ENCODE measurements around the gene RTKN.

Gene RTKN

GRCh38 chr2:74381751-74382150 is 60.0 kb downstream of the RTKN start:
- no peaks in the 10 kb centered on the region for H3K9me3 ChIP-seq (ENCODE audit: insufficient read depth, low read length, severe bottlenecking)
- H4K20me1 ChIP-seq (ENCODE audit: insufficient read depth, low read length): peaks cover 47% of the 10 kb centered on the region
- peaks cover 40% of the 10 kb centered on the region for H3K36me3 ChIP-seq (ENCODE audit: insufficient read depth, low read length)
- peaks cover 80% of the 10 kb centered on the region for H3K79me2 ChIP-seq (ENCODE audit: insufficient read depth, low read length)
- peaks cover 11% of the 10 kb centered on the region for H3K4me1 ChIP-seq (ENCODE audit: insufficient read depth, low read length)
- DNase-seq (no peak), ATAC-seq (ENCODE audit: insufficient read depth, low read depth) (no peak)
- H3K27ac ChIP-seq (ENCODE audit: low read length): no peak overlapping the region
- no peak overlapping the region for H3K9ac ChIP-seq (ENCODE audit: low read depth, low read length)
- no peak overlapping the region for H2AFZ ChIP-seq (ENCODE audit: low read depth, low read length)
- H3K27me3 ChIP-seq (ENCODE audit: insufficient read depth, low read length, poor library complexity): no peaks in the 10 kb centered on the region
- H3K4me2 ChIP-seq (ENCODE audit: insufficient read depth, low read length): no peak overlapping the region
- TF ChIP-seq EZH2 (IDR thresholded peaks at IDR 0.05; ENCODE audit: borderline replicate concordance, low read depth, low read length, severe bottlenecking) (no peak), CTCF (IDR thresholded peaks at IDR 0.05; ENCODE audit: borderline replicate concordance, extremely low read depth, low read length, poor library complexity, severe bottlenecking) (no peak)
- no peak overlapping the region for H3K4me3 ChIP-seq (ENCODE audit: low read depth in 1 of 2, low read length in 2 of 2)

- peak within 1 kb of the TSS; percentile 18 for H3K27ac ChIP-seq (ENCODE audit: low read length)
- H3K9me3 ChIP-seq (ENCODE audit: insufficient read depth, low read length, severe bottlenecking): no peaks in the 10 kb centered on the region
- DNase-seq (peak; percentile 35), ATAC-seq (ENCODE audit: insufficient read depth, low read depth) (peak; percentile 93)
- peak within 1 kb of the TSS; percentile 49 for H3K4me2 ChIP-seq (ENCODE audit: insufficient read depth, low read length)
- peaks cover 64% of the 10 kb centered on the region for H3K79me2 ChIP-seq (ENCODE audit: insufficient read depth, low read length)
- no peak within 1 kb of the TSS for H3K9ac ChIP-seq (ENCODE audit: low read depth, low read length)
- peaks cover 47% of the 10 kb centered on the region for H3K36me3 ChIP-seq (ENCODE audit: insufficient read depth, low read length)
- TF ChIP-seq CTCF (IDR thresholded peaks at IDR 0.05; ENCODE audit: borderline replicate concordance, extremely low read depth, low read length, poor library complexity, severe bottlenecking): no peak
- TF ChIP-seq EZH2 (IDR thresholded peaks at IDR 0.05; ENCODE audit: borderline replicate concordance, low read depth, low read length, severe bottlenecking): no peak
- H3K27me3 ChIP-seq (ENCODE audit: insufficient read depth, low read length, poor library complexity): no peaks in the 10 kb centered on the region
- H4K20me1 ChIP-seq (ENCODE audit: insufficient read depth, low read length): peaks cover 50% of the 10 kb centered on the region
- peaks cover 11% of the 10 kb centered on the region for H3K4me1 ChIP-seq (ENCODE audit: insufficient read depth, low read length)
- H2AFZ ChIP-seq (ENCODE audit: low read depth, low read length): no peak within 1 kb of the TSS
- H3K4me3 ChIP-seq (ENCODE audit: low read depth in 1 of 2, low read length in 2 of 2): 0 out of 4 replicates have a peak within 1 kb of the TSS, but pooled peaks of 1 of the 2 experiments have one; percentile 8
Measured at GRCh38 chr2:74379851-74380789, 61.6 kb downstream of the RTKN start, which contains the start of gene DCTN1. DCTN1 (minus strand) TSS chr2:74380311; CDS start chr2:74380037, 274 bp downstream.

- Histone ChIP-seq H2AFZ (ENCODE audit: low read depth, low read length) (no peak overlapping the region), H3K36me3 (ENCODE audit: insufficient read depth, low read length) (peaks cover 30% of the 10 kb centered on the region), H3K9me3 (ENCODE audit: insufficient read depth, low read length, severe bottlenecking) (no peaks in the 10 kb centered on the region), H3K4me1 (ENCODE audit: insufficient read depth, low read length) (peaks cover 11% of the 10 kb centered on the region), H3K27ac (ENCODE audit: low read length) (no peak overlapping the region), H3K4me3 (ENCODE audit: low read depth in 1 of 2, low read length in 2 of 2) (no peak overlapping the region), H3K9ac (ENCODE audit: low read depth, low read length) (no peak overlapping the region), H3K27me3 (ENCODE audit: insufficient read depth, low read length, poor library complexity) (no peaks in the 10 kb centered on the region), H4K20me1 (ENCODE audit: insufficient read depth, low read length) (peaks cover 48% of the 10 kb centered on the region), H3K4me2 (ENCODE audit: insufficient read depth, low read length) (no peak overlapping the region), H3K79me2 (ENCODE audit: insufficient read depth, low read length) (peaks cover 45% of the 10 kb centered on the region)
- DNase-seq (no peak), ATAC-seq (ENCODE audit: insufficient read depth, low read depth) (no peak)
- no peak for TF ChIP-seq EZH2 (IDR thresholded peaks at IDR 0.05; ENCODE audit: borderline replicate concordance, low read depth, low read length, severe bottlenecking)
Measured at GRCh38 chr2:74378007-74378406, 63.7 kb downstream of the RTKN start.

DNA sequence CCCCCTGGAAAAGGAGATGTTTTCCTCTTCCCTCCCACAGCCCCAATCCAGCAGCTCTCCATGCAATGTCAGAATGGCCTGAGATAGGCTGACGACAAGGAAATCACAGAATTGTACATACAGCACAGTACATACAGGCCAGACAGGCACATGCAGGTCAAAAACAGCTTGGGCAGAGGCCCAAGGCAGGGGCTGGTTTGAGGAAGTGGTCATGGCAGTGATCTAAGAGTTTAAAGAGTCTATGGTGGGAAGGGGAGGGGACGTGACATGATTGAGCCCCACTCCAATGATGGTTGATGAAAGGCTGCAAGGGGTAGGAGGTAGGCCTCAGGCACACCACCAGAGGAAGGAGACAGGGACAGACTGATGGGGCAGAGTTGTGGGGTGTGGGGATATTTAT is 65.9 kb downstream of the RTKN start:
- ATAC-seq (ENCODE audit: insufficient read depth, low read depth) (no peak), DNase-seq (no peak)
- TF ChIP-seq EZH2 (IDR thresholded peaks at IDR 0.05; ENCODE audit: borderline replicate concordance, low read depth, low read length, severe bottlenecking) (no peak), CTCF (IDR thresholded peaks at IDR 0.05; ENCODE audit: borderline replicate concordance, extremely low read depth, low read length, poor library complexity, severe bottlenecking) (no peak)
- Histone ChIP-seq H3K27me3 (ENCODE audit: insufficient read depth, low read length, poor library complexity) (no peaks in the 10 kb centered on the region), H3K79me2 (ENCODE audit: insufficient read depth, low read length) (peaks cover 28% of the 10 kb centered on the region), H3K36me3 (ENCODE audit: insufficient read depth, low read length) (peaks cover 45% of the 10 kb centered on the region), H3K4me3 (ENCODE audit: low read depth in 1 of 2, low read length in 2 of 2) (no peak overlapping the region), H3K27ac (ENCODE audit: low read length) (no peak overlapping the region), H3K4me1 (ENCODE audit: insufficient read depth, low read length) (peaks cover 11% of the 10 kb centered on the region), H3K4me2 (ENCODE audit: insufficient read depth, low read length) (no peak overlapping the region), H4K20me1 (ENCODE audit: insufficient read depth, low read length) (peaks cover 43% of the 10 kb centered on the region), H2AFZ (ENCODE audit: low read depth, low read length) (no peak overlapping the region), H3K9me3 (ENCODE audit: insufficient read depth, low read length, severe bottlenecking) (no peaks in the 10 kb centered on the region), H3K9ac (ENCODE audit: low read depth, low read length) (no peak overlapping the region)

All from DND-41 (cell line).